ENCODE results near the gene TSC22D3. TPM values are rescaled to one million over a fixed set of nuclear protein-coding genes. Genes with fewer than 3 reads are reported as not detected.
"Not testable (repeated sequence)": the region's sequence is repeated elsewhere in the genome, so short reads cannot be mapped to it uniquely, and the experiment has no call there.

Gene TSC22D3
- total RNA-seq, 2 donors from 2014 or later, result 9.9 to 10.5 TPM

- no peaks in the 10 kb centered on the region for H3K36me3 Mint-ChIP-seq (ENCODE audit: low read depth)
- no peak overlapping the region for H3K27ac ChIP-seq (ENCODE audit: low read depth, low read length)
- peaks cover 25% of the 10 kb centered on the region for H3K9me3 Mint-ChIP-seq
- H3K4me1 ChIP-seq (ENCODE audit: control insufficient read depth, insufficient read depth, low read length), result no peaks in the 10 kb centered on the region
- peaks cover 9% of the 10 kb centered on the region for H3K9me3 ChIP-seq (ENCODE audit: control insufficient read depth, low read length)
- H3K4me1 Mint-ChIP-seq, result no peaks in the 10 kb centered on the region
- H3K4me3 Mint-ChIP-seq, result no peak overlapping the region
- peaks cover 23% of the 10 kb centered on the region for H3K27me3 Mint-ChIP-seq (ENCODE audit: insufficient read depth)
- no peak for DNase-seq
- H3K36me3 ChIP-seq (ENCODE audit: control insufficient read depth, insufficient read depth, low read length), result no peaks in the 10 kb centered on the region
- TF ChIP-seq, protein P1, sequence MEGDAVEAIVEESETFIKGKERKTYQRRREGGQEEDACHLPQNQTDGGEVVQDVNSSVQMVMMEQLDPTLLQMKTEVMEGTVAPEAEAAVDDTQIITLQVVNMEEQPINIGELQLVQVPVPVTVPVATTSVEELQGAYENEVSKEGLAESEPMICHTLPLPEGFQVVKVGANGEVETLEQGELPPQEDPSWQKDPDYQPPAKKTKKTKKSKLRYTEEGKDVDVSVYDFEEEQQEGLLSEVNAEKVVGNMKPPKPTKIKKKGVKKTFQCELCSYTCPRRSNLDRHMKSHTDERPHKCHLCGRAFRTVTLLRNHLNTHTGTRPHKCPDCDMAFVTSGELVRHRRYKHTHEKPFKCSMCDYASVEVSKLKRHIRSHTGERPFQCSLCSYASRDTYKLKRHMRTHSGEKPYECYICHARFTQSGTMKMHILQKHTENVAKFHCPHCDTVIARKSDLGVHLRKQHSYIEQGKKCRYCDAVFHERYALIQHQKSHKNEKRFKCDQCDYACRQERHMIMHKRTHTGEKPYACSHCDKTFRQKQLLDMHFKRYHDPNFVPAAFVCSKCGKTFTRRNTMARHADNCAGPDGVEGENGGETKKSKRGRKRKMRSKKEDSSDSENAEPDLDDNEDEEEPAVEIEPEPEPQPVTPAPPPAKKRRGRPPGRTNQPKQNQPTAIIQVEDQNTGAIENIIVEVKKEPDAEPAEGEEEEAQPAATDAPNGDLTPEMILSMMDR (conservative IDR thresholded peaks at IDR 0.05), result no peak
- H3K4me3 ChIP-seq (ENCODE audit: low read length), result no peak overlapping the region
- H3K9ac ChIP-seq (ENCODE audit: extremely low read depth, low read length, poor library complexity, severe bottlenecking), result no peak overlapping the region
- H3K27ac Mint-ChIP-seq, result no peak overlapping the region
- H3K27me3 ChIP-seq (ENCODE audit: control insufficient read depth, insufficient read depth, low read length, poor library complexity, severe bottlenecking), result peaks cover 6% of the 10 kb centered on the region
Observed at GRCh38 chrX:107818900-107819521, 43.4 kb upstream of the TSC22D3 start.

GRCh38 chrX:107810053-107810452, 34.5 kb upstream of the TSC22D3 start:
- peaks cover 15% of the 10 kb centered on the region for H3K9me3 Mint-ChIP-seq
- not testable (repeated sequence) for H3K27me3 ChIP-seq (ENCODE audit: control insufficient read depth, insufficient read depth, low read length, poor library complexity, severe bottlenecking); H3K4me1 ChIP-seq (ENCODE audit: control insufficient read depth, insufficient read depth, low read length); H3K27ac ChIP-seq (ENCODE audit: low read depth, low read length); H3K36me3 ChIP-seq (ENCODE audit: control insufficient read depth, insufficient read depth, low read length); H3K4me3 Mint-ChIP-seq; H3K4me1 Mint-ChIP-seq; H3K9ac ChIP-seq (ENCODE audit: extremely low read depth, low read length, poor library complexity, severe bottlenecking); H3K27me3 Mint-ChIP-seq (ENCODE audit: insufficient read depth); DNase-seq; H3K4me3 ChIP-seq (ENCODE audit: low read length); H3K27ac Mint-ChIP-seq; H3K9me3 ChIP-seq (ENCODE audit: control insufficient read depth, low read length); H3K36me3 Mint-ChIP-seq (ENCODE audit: low read depth)
- WGBS, 2 experiments (ENCODE audit: insufficient coverage in 1 of 2, insufficient read length in 1 of 2), result 92% methylated on average over 5 of the region's 10 CpGs; no CpG with 5 or more reads in 1 of the 2 experiments

DNA sequence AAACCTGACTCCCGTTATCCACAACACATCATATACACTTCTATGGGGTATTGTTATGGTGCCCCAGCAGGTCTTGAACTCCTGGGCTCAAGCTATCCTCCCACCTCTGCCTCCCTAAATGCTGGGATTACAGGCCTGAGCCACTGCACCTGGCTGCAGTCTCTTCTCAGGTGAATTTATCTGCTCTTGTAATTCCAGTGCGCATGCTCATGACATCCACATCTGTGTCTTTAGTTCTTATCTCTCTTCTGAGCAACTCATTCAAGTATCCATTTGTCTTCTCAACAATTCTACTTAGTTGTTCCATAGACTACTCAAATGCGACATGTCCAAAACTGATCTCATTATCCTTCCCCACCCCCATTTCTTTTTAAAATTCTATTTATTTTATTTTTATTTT, 29.6 kb upstream of the TSC22D3 start:
- 96 to 100% methylated on average over 1 to 3 of the region's 3 CpGs for WGBS, 2 experiments (ENCODE audit: insufficient coverage in 1 of 2, insufficient read length in 1 of 2)
- Histone ChIP-seq H3K27me3 (ENCODE audit: control insufficient read depth, insufficient read depth, low read length, poor library complexity, severe bottlenecking) (no peaks in the 10 kb centered on the region), H3K27ac (ENCODE audit: low read depth, low read length) (no peak overlapping the region), H3K9ac (ENCODE audit: extremely low read depth, low read length, poor library complexity, severe bottlenecking) (no peak overlapping the region), H3K4me1 (ENCODE audit: control insufficient read depth, insufficient read depth, low read length) (no peaks in the 10 kb centered on the region), H3K9me3 (ENCODE audit: control insufficient read depth, low read length) (no peaks in the 10 kb centered on the region), H3K4me3 (ENCODE audit: low read length) (no peak overlapping the region), H3K36me3 (ENCODE audit: control insufficient read depth, insufficient read depth, low read length) (no peaks in the 10 kb centered on the region)
- no peaks in the 10 kb centered on the region for H3K36me3 Mint-ChIP-seq (ENCODE audit: low read depth)
- H3K27me3 Mint-ChIP-seq (ENCODE audit: insufficient read depth), result peaks cover 5% of the 10 kb centered on the region
- H3K4me1 Mint-ChIP-seq, result no peaks in the 10 kb centered on the region
- TF ChIP-seq, protein P1 (conservative IDR thresholded peaks at IDR 0.05), result no peak
- no peak overlapping the region for H3K4me3 Mint-ChIP-seq
- no peak overlapping the region for H3K27ac Mint-ChIP-seq
- DNase-seq, result no peak
- peaks cover 17% of the 10 kb centered on the region for H3K9me3 Mint-ChIP-seq

DNA sequence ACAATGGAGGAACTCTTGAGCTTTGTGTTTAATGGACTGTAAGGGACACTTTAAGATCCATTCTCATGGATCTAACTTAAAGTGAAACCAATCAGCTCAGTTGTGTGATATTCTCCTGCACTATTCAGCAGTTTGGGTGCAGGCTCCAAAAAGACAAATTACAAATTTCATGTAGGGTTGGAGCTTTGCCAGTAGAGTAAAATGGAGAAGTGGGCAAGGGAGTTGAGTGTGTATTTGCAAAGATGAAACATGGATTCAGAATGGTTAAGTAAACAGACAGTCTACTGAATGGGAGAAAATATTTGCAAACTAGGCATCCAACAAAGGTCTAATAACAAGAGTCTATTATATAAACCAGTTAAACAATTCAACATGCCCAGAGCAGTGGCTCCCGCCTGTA, 28.8 kb upstream of the TSC22D3 start:
- Histone ChIP-seq H3K36me3 (ENCODE audit: control insufficient read depth, insufficient read depth, low read length) (no peaks in the 10 kb centered on the region), H3K9me3 (ENCODE audit: control insufficient read depth, low read length) (no peaks in the 10 kb centered on the region), H3K27me3 (ENCODE audit: control insufficient read depth, insufficient read depth, low read length, poor library complexity, severe bottlenecking) (no peaks in the 10 kb centered on the region), H3K27ac (ENCODE audit: low read depth, low read length) (no peak overlapping the region), H3K9ac (ENCODE audit: extremely low read depth, low read length, poor library complexity, severe bottlenecking) (no peak overlapping the region), H3K4me1 (ENCODE audit: control insufficient read depth, insufficient read depth, low read length) (no peaks in the 10 kb centered on the region), H3K4me3 (ENCODE audit: low read length) (no peak overlapping the region)
- TF ChIP-seq, protein P1 (conservative IDR thresholded peaks at IDR 0.05), result no peak
- no peak for DNase-seq
- Mint-ChIP-seq H3K9me3 (peaks cover 19% of the 10 kb centered on the region), H3K27me3 (ENCODE audit: insufficient read depth) (peaks cover 5% of the 10 kb centered on the region), H3K4me3 (no peak overlapping the region), H3K36me3 (ENCODE audit: low read depth) (no peaks in the 10 kb centered on the region), H3K4me1 (no peaks in the 10 kb centered on the region), H3K27ac (no peak overlapping the region)
- WGBS, 2 experiments (ENCODE audit: insufficient coverage in 1 of 2, insufficient read length in 1 of 2), result 95 to 100% methylated on average over 1 of the region's 1 CpG

Measured in endodermal cell (in vitro differentiated cells).